ENCODE results near the gene SPZ1.

DNA sequence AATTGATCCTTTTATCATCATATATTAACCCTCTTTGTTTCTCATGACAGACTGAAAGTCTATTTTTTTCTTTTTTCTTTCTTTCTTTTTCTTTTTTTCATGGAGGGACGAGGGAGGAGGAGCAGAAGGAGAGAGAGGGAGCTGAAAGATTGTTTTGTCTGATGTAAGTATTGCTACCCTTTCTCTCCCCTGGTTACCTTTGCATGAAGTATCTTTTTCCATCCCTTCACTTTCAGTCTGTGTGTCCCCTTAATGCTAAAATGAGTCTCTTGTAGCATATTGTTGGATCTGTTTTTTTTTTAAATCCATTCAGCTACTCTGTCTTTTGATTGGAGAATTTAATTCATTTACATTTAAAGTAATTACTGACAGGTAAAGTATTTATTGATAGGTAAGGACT lies 36.4 kb upstream of the SPZ1 start:
- TF ChIP-seq, protein P1, sequence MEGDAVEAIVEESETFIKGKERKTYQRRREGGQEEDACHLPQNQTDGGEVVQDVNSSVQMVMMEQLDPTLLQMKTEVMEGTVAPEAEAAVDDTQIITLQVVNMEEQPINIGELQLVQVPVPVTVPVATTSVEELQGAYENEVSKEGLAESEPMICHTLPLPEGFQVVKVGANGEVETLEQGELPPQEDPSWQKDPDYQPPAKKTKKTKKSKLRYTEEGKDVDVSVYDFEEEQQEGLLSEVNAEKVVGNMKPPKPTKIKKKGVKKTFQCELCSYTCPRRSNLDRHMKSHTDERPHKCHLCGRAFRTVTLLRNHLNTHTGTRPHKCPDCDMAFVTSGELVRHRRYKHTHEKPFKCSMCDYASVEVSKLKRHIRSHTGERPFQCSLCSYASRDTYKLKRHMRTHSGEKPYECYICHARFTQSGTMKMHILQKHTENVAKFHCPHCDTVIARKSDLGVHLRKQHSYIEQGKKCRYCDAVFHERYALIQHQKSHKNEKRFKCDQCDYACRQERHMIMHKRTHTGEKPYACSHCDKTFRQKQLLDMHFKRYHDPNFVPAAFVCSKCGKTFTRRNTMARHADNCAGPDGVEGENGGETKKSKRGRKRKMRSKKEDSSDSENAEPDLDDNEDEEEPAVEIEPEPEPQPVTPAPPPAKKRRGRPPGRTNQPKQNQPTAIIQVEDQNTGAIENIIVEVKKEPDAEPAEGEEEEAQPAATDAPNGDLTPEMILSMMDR (IDR thresholded peaks at IDR 0.05), result no peak
- no peak for TF ChIP-seq POLR2A (IDR thresholded peaks at IDR 0.05)
